IMR-90 (cell line): ENCODE results near the gene MAGEA8. TPM values are rescaled to one million over a fixed set of nuclear protein-coding genes. Genes with fewer than 3 reads are reported as not detected.
"Not testable (repeated sequence)": the region's sequence is repeated elsewhere in the genome, so short reads cannot be mapped to it uniquely, and the experiment has no call there.

Experiments used
- ATAC-seq: fragments of 200-7000 bp; cut with Tn5 transposase; 2 replicates; pipeline ENCODE4 v1.9.1; 2020; ENCODE audit warnings: low read depth, mild to moderate bottlenecking, moderate library complexity
- BruUV-seq: library from RNA; stranded (reverse); fragments of 400-500 nt; replicated peaks from 2 replicates; lab custom pipeline; 2021; lab: Mats Ljungman, UMichigan
- CTCF ChIA-PET: fragments of 300-600 bp; formaldehyde crosslinking; extraction: SDS; loops from one replicate; lab custom pipeline; 2021; ENCODE audit warnings: antibody characterized with exemption; lab: Yijun Ruan, JAX
- POLR2A ChIA-PET: fragments of 300-600 bp; sonication (Branson Sonifier 250); formaldehyde crosslinking; loops from one replicate; lab custom pipeline; 2022; ENCODE audit warnings: antibody characterized with exemption; ENCODE audit not compliant: unreplicated experiment; lab: Charles Lee
- DNase-seq: peaks from one replicate; pipeline ENCODE4 v3.0.0; 2013
- H2AFZ ChIP-seq: replicated peaks from 2 replicates; pipeline ENCODE3; 2013; ENCODE audit warnings: low read length, mild to moderate bottlenecking; ENCODE audit not compliant: poor library complexity
- H2AK5ac ChIP-seq: 2 replicates; pipeline ENCODE4 v1.6.1; 2013; ENCODE audit warnings: low read depth, low read length, inconsistent platforms
- H2AK9ac ChIP-seq: replicated peaks from 2 replicates; pipeline ENCODE3; 2013; ENCODE audit warnings: mild to moderate bottlenecking, low read depth, low read length, moderate library complexity; ENCODE audit not compliant: poor library complexity
- H2BK120ac ChIP-seq: 2 replicates; pipeline ENCODE4 v1.6.1; 2013; ENCODE audit warnings: low read depth, low read length, inconsistent platforms
- H2BK15ac ChIP-seq: 3 replicates; pipeline ENCODE4 v1.6.1; 2013; ENCODE audit warnings: low read depth, low read length, inconsistent platforms
- H2BK20ac ChIP-seq: 2 replicates; pipeline ENCODE4 v1.6.1; 2013; ENCODE audit warnings: low read depth, mild to moderate bottlenecking, inconsistent platforms, low read length, moderate library complexity
- H2BK5ac ChIP-seq: 2 replicates; pipeline ENCODE4 v1.6.1; 2013; ENCODE audit warnings: mild to moderate bottlenecking, low read depth, low read length, inconsistent platforms; ENCODE audit not compliant: poor library complexity, severe bottlenecking
- H3K14ac ChIP-seq: replicated peaks from 2 replicates; pipeline ENCODE4 v1.6.1; 2013; ENCODE audit warnings: low read depth, low read length, inconsistent platforms
- H3K18ac ChIP-seq: 2 replicates; pipeline ENCODE4 v1.6.1; 2013; ENCODE audit warnings: low read depth, low read length, control low read depth
- H3K23ac ChIP-seq: 2 replicates; pipeline ENCODE4 v1.6.1; 2013; ENCODE audit warnings: low read depth, low read length, inconsistent platforms
- H3K27ac ChIP-seq: 2 replicates; pipeline ENCODE4 v1.5.1; 2013; ENCODE audit warnings: mild to moderate bottlenecking, control low read depth, low read length; ENCODE audit not compliant: insufficient read depth
- H3K27me3 ChIP-seq: 2 replicates; pipeline ENCODE4 v1.6.1; 2013; ENCODE audit warnings: low read length; ENCODE audit not compliant: control insufficient read depth, insufficient read depth
- H3K36me3 ChIP-seq: 2 replicates; pipeline ENCODE4 v1.6.1; 2013; ENCODE audit warnings: low read length, mixed read lengths; ENCODE audit not compliant: control insufficient read depth, insufficient read depth
- H3K4ac ChIP-seq: 2 replicates; pipeline ENCODE4 v1.6.1; 2013; ENCODE audit warnings: low read depth, low read length, inconsistent platforms
- H3K4me1 ChIP-seq: 2 replicates; pipeline ENCODE4 v1.6.1; 2013; ENCODE audit warnings: low read length, mixed read lengths; ENCODE audit not compliant: control insufficient read depth, insufficient read depth
- H3K4me2 ChIP-seq: 2 replicates; pipeline ENCODE4 v1.6.1; 2013; ENCODE audit warnings: low read depth, mild to moderate bottlenecking, control low read depth, low read length, moderate library complexity
- H3K4me3 ChIP-seq: 2 replicates; pipeline ENCODE4 v1.5.1; 2013; ENCODE audit warnings: low read depth, mild to moderate bottlenecking, control low read depth, low read length, moderate library complexity; ENCODE audit not compliant: insufficient read depth
- H3K56ac ChIP-seq: 2 replicates; pipeline ENCODE4 v1.6.1; 2013; ENCODE audit warnings: low read length, inconsistent platforms; ENCODE audit not compliant: insufficient read depth; ENCODE audit errors: extremely low read depth
- H3K79me1 ChIP-seq, 2 experiments: 2 replicates each; pipeline ENCODE4 v1.6.1; 2013; ENCODE audit warnings: low read length in 2 of 2, inconsistent platforms in 1 of 2, low read depth in 1 of 2
- H3K9ac ChIP-seq: 2 replicates; pipeline ENCODE4 v1.6.1; 2013; ENCODE audit warnings: low read depth, low read length, control low read depth
- H3K9me1 ChIP-seq: 2 replicates; pipeline ENCODE4 v1.6.1; 2013; ENCODE audit warnings: low read length, inconsistent platforms; ENCODE audit not compliant: insufficient read depth
- H3K9me3 ChIP-seq: 2 replicates; pipeline ENCODE4 v1.6.1; 2013; ENCODE audit warnings: low read length; ENCODE audit not compliant: control insufficient read depth, insufficient read depth
- H4K20me1 ChIP-seq: 2 replicates; pipeline ENCODE4 v1.6.1; 2013; ENCODE audit warnings: low read length, inconsistent platforms; ENCODE audit not compliant: insufficient read depth
- H4K5ac ChIP-seq: 2 replicates; pipeline ENCODE4 v1.6.1; 2013; ENCODE audit warnings: mild to moderate bottlenecking, low read depth, low read length, control low read depth
- H4K8ac ChIP-seq, 2 experiments: 2 replicates each; pipeline ENCODE4 v1.6.1; 2013; ENCODE audit warnings: low read depth in 2 of 2, low read length in 2 of 2, control low read depth in 1 of 2, inconsistent platforms in 1 of 2
- H4K91ac ChIP-seq: 2 replicates; pipeline ENCODE4 v1.6.1; 2013; ENCODE audit warnings: low read depth, low read length, inconsistent platforms; ENCODE audit not compliant: insufficient read depth
- WGBS, 2 experiments: methylation state at CpG; one replicate each; pipeline versions ENCODE4 v1.1.5 to v1.1.7; 2013; ENCODE audit warnings: missing lambda C conversion rate in 2 of 2; ENCODE audit not compliant: insufficient read length in 1 of 2; ENCODE audit errors: extremely low coverage in 2 of 2; 5-methylcytosine and 5-hydroxymethylcytosine counted together
- dilution Hi-C: fragments of 300-500 bp; cut with HindIII; formaldehyde crosslinking; loops from one replicate; pipeline ENCODE4 v1.14.3; 2018; ENCODE audit warnings: low sequenced_read_pairs; ENCODE audit not compliant: unreplicated experiment
- in situ Hi-C: fragments of 300-500 bp; cut with MboI; formaldehyde crosslinking; loops from 3 replicates; pipeline ENCODE4 v1.14.3; 2019; ENCODE audit warnings: low sequenced_read_pairs, inconsistent platforms, mixed read lengths
- intact Hi-C: fragments of 100-400 bp; cut with micrococcal nuclease; formaldehyde crosslinking; loops from 2 replicates; pipeline ENCODE4 v1.10.0; 2022
- polyA plus RNA-seq, 3 experiments: library from polyadenylated mRNA; depleted of rRNA; stranded (reverse); fragments of >200 nt; gene quantifications; 2 replicates each; pipeline ENCODE4 v1.2.3, GENCODE V29; 2012; ENCODE audit warnings: low replicate concordance in 1 of 3
- total RNA-seq: library from RNA; depleted of rRNA; stranded (reverse); fragments of >200 nt; gene quantifications from 2 replicates; pipeline ENCODE4 v1.2.3, GENCODE V29; 2012

The MAGEA8 gene
- total and polyA plus RNA-seq, 2 of the 4 experiments (the other 2 are of a cell fraction), result not detected

- H2AK9ac ChIP-seq, H3K9me3 ChIP-seq, DNase-seq, H4K20me1 ChIP-seq, H2BK15ac ChIP-seq, POLR2A ChIA-PET, H3K56ac ChIP-seq, H4K8ac ChIP-seq, H3K9me1 ChIP-seq, H2BK20ac ChIP-seq, H3K27ac ChIP-seq, H3K36me3 ChIP-seq, H3K4me3 ChIP-seq, H3K18ac ChIP-seq, H3K4ac ChIP-seq, dilution Hi-C loops, H3K23ac ChIP-seq, H4K5ac ChIP-seq, H3K79me1 ChIP-seq, ATAC-seq, H2AK5ac ChIP-seq, CTCF ChIA-PET, H4K91ac ChIP-seq, in situ Hi-C loops, H3K14ac ChIP-seq, H2AFZ ChIP-seq, BruUV-seq, H3K9ac ChIP-seq, H2BK120ac ChIP-seq, H3K4me1 ChIP-seq, H2BK5ac ChIP-seq, H3K27me3 ChIP-seq, H3K4me2 ChIP-seq: not testable (repeated sequence)
- intact Hi-C loops, result loop anchor here (10.0 kb wide), 1 partner anchor 1052 kb away; the partner anchor contains the start of gene HMGB3
- WGBS, 2 experiments, result no CpG with 5 or more reads among the region's 5 CpGs
These were observed 52.0 kb downstream of the MAGEA8 start for GRCh38 chrX:149932970-149933369.

- H2BK20ac ChIP-seq, H4K8ac ChIP-seq, H3K18ac ChIP-seq, H3K36me3 ChIP-seq, H3K14ac ChIP-seq, POLR2A ChIA-PET, H3K4ac ChIP-seq, BruUV-seq, ATAC-seq, H3K23ac ChIP-seq, dilution Hi-C loops, H3K9me1 ChIP-seq, H4K91ac ChIP-seq, H2AK5ac ChIP-seq, H3K56ac ChIP-seq, CTCF ChIA-PET, H3K9ac ChIP-seq, H3K9me3 ChIP-seq, H2BK120ac ChIP-seq, in situ Hi-C loops, H4K20me1 ChIP-seq, H2AK9ac ChIP-seq, H3K79me1 ChIP-seq, H3K4me2 ChIP-seq, H2BK5ac ChIP-seq, H4K5ac ChIP-seq, H2BK15ac ChIP-seq, DNase-seq, H3K27ac ChIP-seq, H2AFZ ChIP-seq, H3K27me3 ChIP-seq, H3K4me1 ChIP-seq, H3K4me3 ChIP-seq: not testable (repeated sequence)
- intact Hi-C loops, result loop anchor here (10.0 kb wide), 1 partner anchor 1051 kb away; the partner anchor contains the start of gene HMGB3
- no CpG with 5 or more reads among the region's 21 CpGs for WGBS, 2 experiments
These were observed 52.6 kb downstream of the MAGEA8 start for GRCh38 chrX:149933547-149933946.
